CD4-positive, alpha-beta memory T cell (primary cell): ENCODE data around the gene LRRD1. TPM values are rescaled to one million over a fixed set of nuclear protein-coding genes. Genes with fewer than 3 reads are reported as not detected.
A peak's percentile ranks its signal among the peaks of the same experiment; 100 is the strongest.

Experiments
- CTCF ChIA-PET: fragments of 350-600 bp; sonication (Branson Sonifier 250); formaldehyde crosslinking; loops from one replicate; lab custom pipeline; 2021; ENCODE audit warnings: inconsistent platforms; ENCODE audit not compliant: partially characterized antibody; lab: Charles Lee
- POLR2A ChIA-PET: fragments of 350-600 bp; sonication (Branson Sonifier 250); formaldehyde crosslinking; loops from one replicate; lab custom pipeline; 2021; ENCODE audit not compliant: partially characterized antibody; lab: Charles Lee
- DNase-seq, 5 donors: peaks; one replicate each; pipeline versions ENCODE4 v3.0.0 to v3.0.0-alpha.2; 2020 to 2022; ENCODE audit warnings: mixed read lengths in 1 of 5
- H3K27ac ChIP-seq: one replicate; pipeline ENCODE4 v1.7.0; 2013; ENCODE audit warnings: low read depth, low read length
- H3K27me3 ChIP-seq: 2 replicates; pipeline ENCODE4 v1.7.0; 2013; ENCODE audit warnings: mild to moderate bottlenecking, low read length, moderate library complexity; ENCODE audit not compliant: insufficient read depth
- H3K36me3 ChIP-seq: 2 replicates; pipeline ENCODE4 v1.7.0; 2013; ENCODE audit warnings: mild to moderate bottlenecking, low read length, moderate library complexity; ENCODE audit not compliant: insufficient read depth
- H3K4me1 ChIP-seq: 2 replicates; pipeline ENCODE4 v1.7.0; 2013; ENCODE audit warnings: mild to moderate bottlenecking, low read length, moderate library complexity; ENCODE audit not compliant: insufficient read depth
- H3K4me3 ChIP-seq, 2 donors: one replicate each; pipeline ENCODE4 v1.7.0; 2013; ENCODE audit warnings: low read length in 2 of 2, mild to moderate bottlenecking in 1 of 2
- H3K9me3 ChIP-seq, 2 donors: one replicate each; pipeline ENCODE4 v1.7.0; 2013; ENCODE audit warnings: low read length in 2 of 2, control low read depth in 1 of 2; ENCODE audit not compliant: control insufficient read depth in 1 of 2
- H3K27ac Mint-ChIP-seq, 7 donors: one replicate each; pipeline ENCODE4 v1.8.0; 2020 to 2021; ENCODE audit warnings: mixed read lengths in 7 of 7, mild to moderate bottlenecking in 6 of 7, inconsistent platforms in 3 of 7, moderate library complexity in 3 of 7
- H3K27me3 Mint-ChIP-seq, 2 donors: one replicate each; pipeline ENCODE4 v1.8.0; 2020 to 2021; ENCODE audit warnings: mixed read lengths in 2 of 2
- H3K36me3 Mint-ChIP-seq, 2 donors: one replicate each; pipeline ENCODE4 v1.8.0; 2020 to 2021; ENCODE audit warnings: mixed read lengths in 2 of 2, inconsistent platforms in 1 of 2, mild to moderate bottlenecking in 1 of 2
- H3K4me1 Mint-ChIP-seq, 4 donors: one replicate each; pipeline ENCODE4 v1.8.0; 2020 to 2021; ENCODE audit warnings: mixed read lengths in 4 of 4, mild to moderate bottlenecking in 1 of 4
- H3K4me3 Mint-ChIP-seq, 8 donors: one replicate each; pipeline ENCODE4 v1.8.0; 2020 to 2021; ENCODE audit warnings: mixed read lengths in 8 of 8, mild to moderate bottlenecking in 7 of 8, moderate library complexity in 6 of 8, inconsistent platforms in 3 of 8
- H3K9me3 Mint-ChIP-seq, 8 donors: one replicate each; pipeline ENCODE4 v1.8.0; 2020 to 2021; ENCODE audit warnings: mixed read lengths in 8 of 8, mild to moderate bottlenecking in 5 of 8, inconsistent platforms in 3 of 8, moderate library complexity in 1 of 8
- intact Hi-C: fragments of 100-400 bp; cut with micrococcal nuclease; formaldehyde crosslinking; loops from one replicate; pipeline ENCODE4 v1.15.1; 2023
- polyA plus RNA-seq, 2 donors: library from polyadenylated mRNA; unstranded; fragments of 300-500 nt; fragmentation: Illumina TruSeq; gene quantifications; one replicate each; pipeline ENCODE4 v1.2.3, GENCODE V29; 2021
- total RNA-seq, 2 experiments: library from RNA; stranded (reverse); gene quantifications; one replicate each; pipeline ENCODE4 v1.2.3, GENCODE V29; 2021

LRRD1 gene
- total and polyA plus RNA-seq, 4 experiments from 2014 or later, result not detected

GRCh38 chr7:92133133-92133736 is 45.7 kb downstream of the LRRD1 start:
- H3K27me3 Mint-ChIP-seq, result no peaks in the 10 kb centered on the region

DNA sequence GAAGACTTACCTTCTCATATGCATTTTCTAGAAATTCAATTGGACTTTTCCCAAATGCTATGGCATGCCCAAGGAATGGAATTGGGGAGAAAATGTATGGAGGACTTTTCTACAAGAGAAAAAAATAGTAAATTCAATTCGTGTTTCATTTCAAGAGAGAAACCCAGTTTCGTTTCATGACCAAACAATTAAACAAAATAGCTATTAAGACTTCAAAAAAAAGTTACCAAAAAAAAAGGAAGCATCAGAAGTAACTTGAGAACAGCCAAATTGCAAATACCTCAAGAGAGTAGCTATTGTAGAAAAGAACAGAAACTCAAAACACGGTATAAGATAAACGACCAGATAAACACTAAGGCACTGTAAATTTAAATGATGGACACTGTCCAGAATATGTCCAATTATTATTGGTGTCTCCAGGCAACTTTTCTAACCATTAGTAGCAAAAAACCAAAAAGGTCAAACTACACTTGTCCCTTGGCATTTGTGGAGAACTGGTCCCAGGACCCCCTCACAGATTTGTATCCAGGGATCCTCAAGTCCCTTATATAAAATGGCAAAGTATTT is 47.1 kb downstream of the LRRD1 start:
- H3K4me1 Mint-ChIP-seq, result peaks cover 18 to 36% (median 26%) of the 10 kb centered on the region in 4 donors
- H3K36me3 ChIP-seq, result no peaks in the 10 kb centered on the region
- H3K9me3 Mint-ChIP-seq, result no peaks in the 10 kb centered on the region
- H3K9me3 ChIP-seq, result no peaks in the 10 kb centered on the region
- H3K4me3 Mint-ChIP-seq, result peak overlapping the region in 1 of 8 donors; percentile 1
- H3K4me3 ChIP-seq, result no peak overlapping the region
- peaks cover 19% of the 10 kb centered on the region for H3K4me1 ChIP-seq
- no peaks in the 10 kb centered on the region for H3K27me3 ChIP-seq
- CTCF ChIA-PET, result interaction anchor here (0.8 to 2.2 kb wide), 3 partner anchors 46 to 315 kb away, joined by 3 to 4 read pairs (median 3); partner anchors contain the start of genes GATAD1 and MTERF1
- peak overlapping the region in 1 of 7 donors; percentile 97 for H3K27ac Mint-ChIP-seq
- H3K36me3 Mint-ChIP-seq, result peaks cover 15 to 33% of the 10 kb centered on the region in 2 donors
- intact Hi-C loops, result loop anchor here (5.0 to 10.0 kb wide), 2 partner anchors 703 to 1870 kb away; partner anchors contain the start of genes BET1 and CDK6
- POLR2A ChIA-PET, result no interaction called here
- H3K27ac ChIP-seq, result no peak overlapping the region
- H3K27me3 Mint-ChIP-seq, result no peaks in the 10 kb centered on the region
- no peak for DNase-seq

More at GRCh38 chr7:92133133-92133736, 45.7 kb downstream of the LRRD1 start:
- Mint-ChIP-seq H3K27ac (peak overlapping the region; percentile 97 to 100 (median 100)), H3K4me1 (peaks cover 18 to 36% (median 26%) of the 10 kb centered on the region in 4 donors), H3K4me3 (peak overlapping the region; percentile 96 to 100 (median 99)), H3K36me3 (peaks cover 4 to 20% of the 10 kb centered on the region in 2 donors), H3K9me3 (no peaks in the 10 kb centered on the region)
- POLR2A ChIA-PET, result interaction anchor here (0.7 to 3.3 kb wide), 9 partner anchors 9 to 395 kb away, joined by 3 to 30 read pairs (median 4); partner anchors contain the start of genes ANKIB1, GATAD1, KRIT1 and LRRD1
- Histone ChIP-seq H3K27me3 (no peaks in the 10 kb centered on the region), H3K9me3 (no peaks in the 10 kb centered on the region), H3K27ac (peak overlapping the region; percentile 77), H3K36me3 (no peaks in the 10 kb centered on the region), H3K4me1 (peaks cover 19% of the 10 kb centered on the region), H3K4me3 (peak overlapping the region; percentile 45 to 92)
- DNase-seq, result no peak
- CTCF ChIA-PET, result interaction anchor here (0.7 to 2.2 kb wide), 6 partner anchors 14 to 314 kb away, joined by 3 to 4 read pairs (median 4); partner anchors contain the start of genes GATAD1 and MTERF1
- intact Hi-C loops, result loop anchor here (5.0 to 10.0 kb wide), 2 partner anchors 702 to 1869 kb away; partner anchors contain the start of genes BET1 and CDK6

DNA sequence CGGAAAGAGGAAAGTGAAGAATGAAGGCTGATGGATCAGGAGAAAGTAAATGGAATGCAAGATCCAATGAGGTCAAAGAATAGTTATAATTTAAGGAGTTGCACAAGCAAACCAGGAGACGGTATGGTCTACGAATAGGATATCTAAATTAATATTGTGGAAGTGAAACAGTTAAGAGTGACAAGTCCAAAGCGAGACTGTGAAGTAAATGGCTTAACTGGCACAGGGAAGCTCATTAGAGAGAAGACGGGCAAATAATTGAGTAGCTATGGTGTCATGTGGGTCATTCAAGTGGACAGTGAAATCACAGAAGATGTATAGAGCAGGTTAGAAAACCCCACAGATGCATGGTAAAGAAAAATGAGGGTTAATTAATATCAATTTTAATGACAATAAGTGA is 47.8 kb downstream of the LRRD1 start:
- H3K4me3 ChIP-seq, result no peak overlapping the region
- no peaks in the 10 kb centered on the region for H3K36me3 ChIP-seq
- no peaks in the 10 kb centered on the region for H3K9me3 ChIP-seq
- H3K27ac ChIP-seq, result no peak overlapping the region
- CTCF ChIA-PET, result no interaction called here
- intact Hi-C loops, result loop anchor here (5.0 to 10.0 kb wide), 2 partner anchors 704 to 1871 kb away; partner anchors contain the start of genes BET1 and CDK6
- H3K27me3 ChIP-seq, result no peaks in the 10 kb centered on the region
- H3K4me3 Mint-ChIP-seq, result no peak overlapping the region
- POLR2A ChIA-PET, result interaction anchor here (1.2 kb wide), 1 partner anchor 115 kb away, joined by 3 read pairs; the partner anchor contains the start of genes ANKIB1 and KRIT1
- H3K27me3 Mint-ChIP-seq, result no peaks in the 10 kb centered on the region
- no peak overlapping the region for H3K27ac Mint-ChIP-seq
- no peaks in the 10 kb centered on the region for H3K9me3 Mint-ChIP-seq
- DNase-seq, result no peak
- peaks cover 20 to 39% of the 10 kb centered on the region in 2 donors for H3K36me3 Mint-ChIP-seq
- peaks cover 17 to 36% (median 25%) of the 10 kb centered on the region in 4 donors for H3K4me1 Mint-ChIP-seq
- peaks cover 19% of the 10 kb centered on the region for H3K4me1 ChIP-seq

DNA sequence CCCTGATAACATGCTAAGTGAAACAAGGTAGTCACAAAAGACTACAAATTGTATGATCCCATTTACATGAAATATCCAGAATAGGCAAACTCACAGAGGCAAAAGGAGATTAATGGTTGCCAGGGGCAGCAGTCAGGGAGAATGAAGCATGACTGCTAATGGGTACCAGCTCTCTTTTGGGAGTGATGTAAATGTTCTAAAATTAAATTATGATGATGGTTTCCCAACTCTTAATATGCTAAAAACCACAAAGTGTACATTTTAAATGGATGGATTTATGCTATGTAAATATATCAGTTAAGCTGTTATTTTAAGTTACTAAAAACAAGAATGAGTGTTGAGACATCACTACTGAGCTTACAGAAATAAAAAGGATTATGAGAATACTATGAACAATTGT is 57.3 kb downstream of the LRRD1 start:
- Mint-ChIP-seq H3K36me3 (peaks cover 59 to 61% of the 10 kb centered on the region in 2 donors), H3K9me3 (no peaks in the 10 kb centered on the region), H3K4me3 (no peak overlapping the region), H3K27ac (no peak overlapping the region), H3K27me3 (no peaks in the 10 kb centered on the region), H3K4me1 (peaks cover 0 to 3% (median 0%) of the 10 kb centered on the region in 4 donors)
- POLR2A ChIA-PET, result no interaction called here
- H3K27me3 ChIP-seq, result no peaks in the 10 kb centered on the region
- H3K27ac ChIP-seq, result no peak overlapping the region
- H3K9me3 ChIP-seq, result no peaks in the 10 kb centered on the region
- no peak overlapping the region for H3K4me3 ChIP-seq
- intact Hi-C loops, result no loop called here
- CTCF ChIA-PET, result interaction anchor here (2.3 kb wide), 1 partner anchor 14 kb away, joined by 4 read pairs; no protein-coding TSS in a partner anchor
- no peak for DNase-seq
- H3K4me1 ChIP-seq, result no peaks in the 10 kb centered on the region
- peaks cover 22% of the 10 kb centered on the region for H3K36me3 ChIP-seq

DNA sequence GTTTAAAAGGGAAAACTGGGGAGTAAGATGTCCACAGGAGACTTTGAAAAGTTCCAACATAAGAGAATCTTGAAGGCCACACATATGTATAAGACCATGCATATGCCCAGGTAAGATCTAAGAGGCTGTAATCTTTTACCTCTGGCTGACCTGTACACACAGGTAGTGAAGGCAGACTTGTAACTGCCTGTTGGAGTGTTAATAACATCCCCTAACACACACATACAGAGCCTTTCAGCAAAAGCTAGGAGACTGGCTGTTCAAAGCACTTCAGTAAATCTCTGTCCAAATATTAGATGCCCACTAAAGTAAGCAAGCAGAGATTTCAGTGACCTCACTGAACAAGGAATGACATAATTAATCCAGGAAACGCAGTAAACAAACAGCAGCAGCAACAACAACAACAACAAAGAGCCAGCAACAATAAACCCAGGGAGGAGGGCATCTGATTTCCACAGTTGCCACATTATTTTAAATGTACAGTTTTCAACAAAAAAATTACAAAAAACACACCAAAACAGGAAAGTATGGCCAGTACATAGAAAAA is 59.7 kb downstream of the LRRD1 start:
- no peaks in the 10 kb centered on the region for H3K4me1 ChIP-seq
- CTCF ChIA-PET, result interaction anchor here (1.8 kb wide), 1 partner anchor 14 kb away, joined by 4 read pairs; no protein-coding TSS in a partner anchor
- H3K36me3 ChIP-seq, result peaks cover 22% of the 10 kb centered on the region
- intact Hi-C loops, result no loop called here
- Mint-ChIP-seq H3K4me3 (no peak overlapping the region), H3K27ac (no peak overlapping the region), H3K27me3 (no peaks in the 10 kb centered on the region), H3K9me3 (no peaks in the 10 kb centered on the region), H3K4me1 (peaks cover 0 to 4% (median 2%) of the 10 kb centered on the region in 4 donors), H3K36me3 (peaks cover 50 to 59% of the 10 kb centered on the region in 2 donors)
- POLR2A ChIA-PET, result no interaction called here
- no peaks in the 10 kb centered on the region for H3K9me3 ChIP-seq
- no peaks in the 10 kb centered on the region for H3K27me3 ChIP-seq
- no peak overlapping the region for H3K4me3 ChIP-seq
- no peak for DNase-seq
- no peak overlapping the region for H3K27ac ChIP-seq

- CTCF ChIA-PET, result no interaction called here
- Mint-ChIP-seq H3K4me3 (no peak overlapping the region), H3K27ac (no peak overlapping the region), H3K27me3 (no peaks in the 10 kb centered on the region), H3K36me3 (peaks cover 36 to 49% of the 10 kb centered on the region in 2 donors), H3K9me3 (no peaks in the 10 kb centered on the region), H3K4me1 (peaks cover 0 to 4% (median 2%) of the 10 kb centered on the region in 4 donors)
- Histone ChIP-seq H3K9me3 (no peaks in the 10 kb centered on the region), H3K27me3 (no peaks in the 10 kb centered on the region), H3K27ac (no peak overlapping the region), H3K4me3 (no peak overlapping the region), H3K4me1 (no peaks in the 10 kb centered on the region), H3K36me3 (peaks cover 6% of the 10 kb centered on the region)
- POLR2A ChIA-PET, result no interaction called here
- DNase-seq, result no peak
- intact Hi-C loops, result no loop called here
Observed at GRCh38 chr7:92116949-92117348, 62.0 kb downstream of the LRRD1 start.

DNA sequence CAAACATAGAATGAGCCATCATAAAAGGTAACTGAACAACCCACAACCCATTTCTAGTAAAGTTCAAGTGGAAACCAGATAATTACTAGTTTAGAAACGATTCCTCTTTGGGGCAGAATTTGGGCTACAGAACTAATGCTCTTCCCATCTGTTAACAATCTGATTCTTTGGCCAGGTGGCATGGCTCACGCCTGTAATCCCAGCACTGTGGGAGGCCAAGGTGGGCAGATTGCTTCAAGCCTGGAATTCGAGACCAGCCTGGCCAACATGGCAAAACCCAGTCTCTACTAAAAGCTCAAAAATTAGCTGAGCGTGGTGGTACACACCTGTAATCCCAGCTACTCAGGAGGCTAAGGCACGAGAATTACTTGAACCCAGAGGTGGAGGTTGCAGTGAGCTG is 63.1 kb downstream of the LRRD1 start:
- H3K27me3 ChIP-seq, result no peaks in the 10 kb centered on the region
- Mint-ChIP-seq H3K27ac (peak overlapping the region in 1 of 7 donors; percentile 19), H3K36me3 (peaks cover 28 to 43% of the 10 kb centered on the region in 2 donors), H3K4me3 (no peak overlapping the region), H3K27me3 (no peaks in the 10 kb centered on the region), H3K9me3 (no peaks in the 10 kb centered on the region), H3K4me1 (peaks cover 0 to 4% (median 2%) of the 10 kb centered on the region in 4 donors)
- H3K9me3 ChIP-seq, result no peaks in the 10 kb centered on the region
- H3K4me1 ChIP-seq, result no peaks in the 10 kb centered on the region
- no peak for DNase-seq
- intact Hi-C loops, result no loop called here
- POLR2A ChIA-PET, result no interaction called here
- no peak overlapping the region for H3K27ac ChIP-seq
- CTCF ChIA-PET, result interaction anchor here (0.8 kb wide), 1 partner anchor 9 kb away, joined by 3 read pairs; no protein-coding TSS in a partner anchor
- no peaks in the 10 kb centered on the region for H3K36me3 ChIP-seq
- no peak overlapping the region for H3K4me3 ChIP-seq
